GM10248 (cell line): ENCODE results near the gene MAPKAP1.

Source experiments
- CTCF ChIA-PET: fragments of 300-600 bp; sonication (Branson Sonifier 250); formaldehyde crosslinking; extraction: SDS; loops from one replicate; lab custom pipeline; 2021; ENCODE audit warnings: antibody characterized with exemption; lab: Yijun Ruan, JAX
- POLR2A ChIA-PET: fragments of 350-650 bp; sonication (Branson Sonifier 250); formaldehyde crosslinking; extraction: SDS; loops from one replicate; lab custom pipeline; 2020; ENCODE audit warnings: antibody characterized with exemption; lab: Yijun Ruan, JAX
- DNase-seq: peaks from one replicate; pipeline ENCODE4 v3.0.0; 2012; ENCODE audit errors: extremely low spot score
- TF ChIP-seq, protein P1 (sequence below): IDR thresholded peaks from 2 replicates; pipeline ENCODE4 v1.5.1; 2012; ENCODE audit warnings: mild to moderate bottlenecking, low read depth; ENCODE audit errors: extremely low read depth, missing control alignments, control extremely low read depth

The MAPKAP1 gene

DNA sequence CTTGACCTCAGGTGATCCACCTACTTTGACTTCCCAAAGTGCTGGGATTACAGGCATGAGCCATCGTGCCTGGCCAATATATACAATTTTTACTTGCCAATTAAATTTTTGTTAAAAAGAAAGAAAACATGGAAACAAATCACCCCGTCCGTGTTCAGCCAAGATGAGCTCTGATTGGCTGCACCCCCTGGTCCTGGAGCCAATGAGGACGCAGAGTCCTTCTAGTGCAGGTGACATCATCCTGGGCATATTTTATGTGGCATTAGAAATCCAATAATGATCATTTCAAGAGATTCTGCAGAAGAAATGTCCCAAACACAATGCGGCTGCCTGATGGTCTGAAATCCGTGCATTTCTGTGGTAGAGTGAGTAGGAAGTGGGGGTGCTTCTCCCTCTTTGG lies 285.8 kb downstream of the MAPKAP1 start:
- TF ChIP-seq, protein P1, sequence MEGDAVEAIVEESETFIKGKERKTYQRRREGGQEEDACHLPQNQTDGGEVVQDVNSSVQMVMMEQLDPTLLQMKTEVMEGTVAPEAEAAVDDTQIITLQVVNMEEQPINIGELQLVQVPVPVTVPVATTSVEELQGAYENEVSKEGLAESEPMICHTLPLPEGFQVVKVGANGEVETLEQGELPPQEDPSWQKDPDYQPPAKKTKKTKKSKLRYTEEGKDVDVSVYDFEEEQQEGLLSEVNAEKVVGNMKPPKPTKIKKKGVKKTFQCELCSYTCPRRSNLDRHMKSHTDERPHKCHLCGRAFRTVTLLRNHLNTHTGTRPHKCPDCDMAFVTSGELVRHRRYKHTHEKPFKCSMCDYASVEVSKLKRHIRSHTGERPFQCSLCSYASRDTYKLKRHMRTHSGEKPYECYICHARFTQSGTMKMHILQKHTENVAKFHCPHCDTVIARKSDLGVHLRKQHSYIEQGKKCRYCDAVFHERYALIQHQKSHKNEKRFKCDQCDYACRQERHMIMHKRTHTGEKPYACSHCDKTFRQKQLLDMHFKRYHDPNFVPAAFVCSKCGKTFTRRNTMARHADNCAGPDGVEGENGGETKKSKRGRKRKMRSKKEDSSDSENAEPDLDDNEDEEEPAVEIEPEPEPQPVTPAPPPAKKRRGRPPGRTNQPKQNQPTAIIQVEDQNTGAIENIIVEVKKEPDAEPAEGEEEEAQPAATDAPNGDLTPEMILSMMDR: no peak
- ChIA-PET CTCF (interaction anchor here (4.4 kb wide), 1 partner anchor 14 kb away, joined by 17 read pairs; no protein-coding TSS in a partner anchor), POLR2A (interaction anchor here (0.6 kb wide), 1 partner anchor 244 kb away, joined by 3 read pairs; no protein-coding TSS in a partner anchor)
- DNase-seq: no peak

DNA sequence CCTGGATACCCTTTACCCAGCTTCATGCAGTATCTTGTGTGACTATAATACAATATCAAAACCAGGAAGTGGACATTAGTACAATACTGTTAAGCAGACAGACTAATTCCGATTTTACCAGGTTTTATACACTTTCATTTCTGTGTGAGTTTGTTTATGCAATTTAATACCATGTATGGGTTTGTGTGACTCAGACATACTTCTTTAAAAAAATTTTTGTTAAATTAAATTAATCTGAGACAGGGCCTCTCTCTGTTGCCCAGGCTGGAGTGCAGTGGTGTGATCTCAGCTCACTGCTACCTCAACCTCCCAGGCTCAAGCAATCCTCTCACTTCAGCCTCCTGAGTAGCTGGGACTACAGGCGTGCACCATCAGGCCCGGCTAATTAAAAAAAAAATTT lies 288.6 kb downstream of the MAPKAP1 start:
- DNase-seq: no peak
- TF ChIP-seq, protein P1: no peak
- ChIA-PET CTCF (interaction anchor here (4.4 kb wide), 1 partner anchor 11 kb away, joined by 17 read pairs; no protein-coding TSS in a partner anchor), POLR2A (no interaction called here)

- no peak for DNase-seq
- ChIA-PET POLR2A (no interaction called here), CTCF (interaction anchor here (1.2 kb wide), 1 partner anchor 9 kb away, joined by 3 read pairs; no protein-coding TSS in a partner anchor)
- TF ChIP-seq, protein P1: no peak
Measured at GRCh38 chr9:125416517-125416916, 290.5 kb downstream of the MAPKAP1 start.

DNA sequence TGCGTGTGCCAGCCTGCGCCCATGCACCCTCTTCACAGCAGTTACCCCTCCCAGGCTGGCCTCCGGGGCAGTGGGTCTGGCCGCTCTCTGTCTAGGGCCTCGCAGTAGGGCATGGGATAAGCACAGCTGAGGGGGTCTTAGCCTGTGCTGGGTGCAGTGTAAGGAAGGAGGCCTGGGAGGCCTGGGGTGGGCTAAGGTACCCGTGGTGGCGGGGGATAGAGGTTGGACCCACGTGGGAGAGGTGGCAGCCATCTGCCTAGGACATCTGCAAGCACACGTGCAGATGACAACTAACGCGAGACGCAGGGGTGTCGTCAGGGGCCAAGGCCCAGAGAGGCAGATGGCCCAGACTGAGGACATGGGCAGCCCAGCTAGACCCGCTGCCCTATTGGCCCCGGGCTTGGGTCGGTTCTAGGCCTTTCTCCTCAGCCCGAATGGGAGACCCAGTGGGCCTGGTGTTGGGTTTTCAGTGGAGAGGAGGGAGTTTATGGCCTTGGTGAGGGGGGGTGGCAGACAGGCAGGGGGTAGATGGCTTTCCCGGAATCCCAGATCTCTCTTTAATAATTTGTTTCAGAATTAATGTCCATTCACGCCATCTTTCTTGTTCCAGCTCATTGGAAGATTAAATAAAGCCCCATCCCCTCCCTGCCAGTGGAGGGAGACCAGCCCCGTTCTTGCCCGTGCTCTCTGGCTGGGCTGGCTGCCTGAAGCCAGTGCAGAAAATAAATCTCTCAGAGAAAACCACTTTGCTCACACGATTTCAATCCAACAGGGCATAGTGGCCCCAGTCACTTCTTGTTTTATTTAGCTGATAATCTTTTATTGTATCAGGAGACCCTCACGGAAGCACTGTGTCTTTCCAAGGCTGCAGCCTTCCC lies 291.2 kb downstream of the MAPKAP1 start:
- CTCF ChIA-PET: interaction anchor here (1.2 kb wide), 1 partner anchor 8 kb away, joined by 3 read pairs; no protein-coding TSS in a partner anchor
- TF ChIP-seq, protein P1: no peak
- POLR2A ChIA-PET: no interaction called here
- no peak for DNase-seq

DNA sequence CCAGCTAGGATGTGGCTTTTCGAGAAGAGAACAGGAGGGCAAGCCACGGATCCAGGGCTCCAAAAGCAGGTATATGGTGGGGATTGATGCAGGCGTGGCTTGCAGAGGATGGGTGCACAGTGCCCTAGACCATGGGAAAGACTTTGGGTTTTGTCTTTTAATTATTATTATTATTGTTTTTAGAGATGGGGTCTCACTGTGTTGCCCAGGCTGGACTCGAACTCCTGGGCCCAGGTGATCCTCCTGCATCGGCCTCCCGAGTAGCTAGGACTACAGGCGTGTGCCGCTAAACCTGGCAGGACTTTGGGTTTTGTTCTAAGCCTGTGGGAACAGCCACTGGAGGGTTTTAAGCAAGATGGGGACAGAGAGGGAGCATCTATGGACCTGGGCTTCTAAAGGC lies 293.4 kb downstream of the MAPKAP1 start:
- POLR2A ChIA-PET: no interaction called here
- TF ChIP-seq, protein P1: no peak
- DNase-seq: no peak
- CTCF ChIA-PET: interaction anchor here (1.1 kb wide), 1 partner anchor 14 kb away, joined by 3 read pairs; no protein-coding TSS in a partner anchor

GRCh38 chr9:125412166-125412565 lies 294.8 kb downstream of the MAPKAP1 start:
- POLR2A ChIA-PET: no interaction called here
- TF ChIP-seq, protein P1: no peak
- no peak for DNase-seq
- CTCF ChIA-PET: no interaction called here
